ENCODE measurements around the gene AIF1.
A peak's percentile ranks its signal among the peaks of the same experiment; 100 is the strongest.

AIF1 gene

GRCh38 chr6:31575952-31576685 is 38.9 kb upstream of the AIF1 start:
- Histone ChIP-seq H3K9ac (ENCODE audit: low read depth, low read length) (no peak overlapping the region), H3K27ac (ENCODE audit: low read length) (no peak overlapping the region), H3K9me3 (ENCODE audit: insufficient read depth, low read depth, low read length) (no peaks in the 10 kb centered on the region), H3K27me3 (ENCODE audit: insufficient read depth, low read length) (peaks cover 20% of the 10 kb centered on the region), H3K4me3 (ENCODE audit: low read length) (no peak overlapping the region), H3K36me3 (ENCODE audit: insufficient read depth, low read depth, low read length) (no peaks in the 10 kb centered on the region), H3K4me1 (ENCODE audit: insufficient read depth, low read length) (no peaks in the 10 kb centered on the region; the same call in 1 of the 2 replicates)

- H3K27ac ChIP-seq (ENCODE audit: low read length) = no peak overlapping the region
- H3K9ac ChIP-seq (ENCODE audit: low read depth, low read length) = no peak overlapping the region
- peaks cover 29% of the 10 kb centered on the region for H3K27me3 ChIP-seq (ENCODE audit: insufficient read depth, low read length)
- no peaks in the 10 kb centered on the region for H3K36me3 ChIP-seq (ENCODE audit: insufficient read depth, low read depth, low read length)
- no peaks in the 10 kb centered on the region; the same call in 1 of the 2 replicates for H3K4me1 ChIP-seq (ENCODE audit: insufficient read depth, low read length)
- H3K9me3 ChIP-seq (ENCODE audit: insufficient read depth, low read depth, low read length) = no peaks in the 10 kb centered on the region
- no peak overlapping the region for H3K4me3 ChIP-seq (ENCODE audit: low read length)
These were observed 38.0 kb upstream of the AIF1 start for GRCh38 chr6:31576897-31577578.

- peaks cover 34% of the 10 kb centered on the region for H3K27me3 ChIP-seq (ENCODE audit: insufficient read depth, low read length)
- no peaks in the 10 kb centered on the region; the same call in 1 of the 2 replicates for H3K4me1 ChIP-seq (ENCODE audit: insufficient read depth, low read length)
- no peaks in the 10 kb centered on the region for H3K36me3 ChIP-seq (ENCODE audit: insufficient read depth, low read depth, low read length)
- no peaks in the 10 kb centered on the region for H3K9me3 ChIP-seq (ENCODE audit: insufficient read depth, low read depth, low read length)
- no peak overlapping the region for H3K9ac ChIP-seq (ENCODE audit: low read depth, low read length)
- H3K27ac ChIP-seq (ENCODE audit: low read length) = no peak overlapping the region
- no peak overlapping the region for H3K4me3 ChIP-seq (ENCODE audit: low read length)
These were observed 37.5 kb upstream of the AIF1 start for GRCh38 chr6:31577579-31577966.

DNA sequence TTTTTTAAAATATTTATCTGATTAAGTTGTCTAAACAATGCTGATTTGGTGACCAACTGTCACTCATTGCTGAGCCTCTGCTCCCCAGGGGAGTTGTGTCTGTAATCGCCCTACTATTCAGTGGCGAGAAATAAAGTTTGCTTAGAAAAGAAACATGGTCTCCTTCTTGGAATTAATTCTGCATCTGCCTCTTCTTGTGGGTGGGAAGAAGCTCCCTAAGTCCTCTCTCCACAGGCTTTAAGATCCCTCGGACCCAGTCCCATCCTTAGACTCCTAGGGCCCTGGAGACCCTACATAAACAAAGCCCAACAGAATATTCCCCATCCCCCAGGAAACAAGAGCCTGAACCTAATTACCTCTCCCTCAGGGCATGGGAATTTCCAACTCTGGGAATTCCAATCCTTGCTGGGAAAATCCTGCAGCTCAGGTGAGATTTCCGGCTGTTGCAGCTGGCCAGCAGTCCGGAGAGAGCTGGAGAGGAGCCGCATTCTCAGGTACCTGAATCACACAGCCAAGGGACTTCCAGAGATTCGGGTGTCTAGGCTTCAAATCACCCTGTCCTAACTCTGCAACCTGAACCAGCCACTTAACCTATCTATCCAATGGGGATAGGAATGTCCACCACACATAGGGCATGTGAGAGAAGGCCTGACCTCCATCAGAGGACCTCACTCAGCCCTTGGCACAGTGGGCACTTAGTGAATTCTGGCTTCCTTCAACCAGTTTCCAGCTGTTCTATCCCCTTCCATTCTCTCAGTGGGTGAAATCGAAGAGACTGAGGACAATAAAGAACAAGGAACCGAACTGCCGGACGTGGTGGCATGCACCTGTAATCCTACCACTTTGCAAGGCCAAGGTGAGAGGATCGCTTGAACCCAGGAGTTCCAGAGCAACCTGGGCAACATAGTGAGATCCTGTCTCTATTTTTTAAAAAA is 36.6 kb upstream of the AIF1 start:
- Histone ChIP-seq H3K27ac (ENCODE audit: low read length) (no peak overlapping the region), H3K4me3 (ENCODE audit: low read length) (no peak overlapping the region), H3K9ac (ENCODE audit: low read depth, low read length) (0 out of 2 replicates have a peak overlapping the region, but pooled peaks have one; percentile 13), H3K36me3 (ENCODE audit: insufficient read depth, low read depth, low read length) (no peaks in the 10 kb centered on the region), H3K9me3 (ENCODE audit: insufficient read depth, low read depth, low read length) (no peaks in the 10 kb centered on the region), H3K4me1 (ENCODE audit: insufficient read depth, low read length) (no peaks in the 10 kb centered on the region; the same call in 1 of the 2 replicates), H3K27me3 (ENCODE audit: insufficient read depth, low read length) (peaks cover 37% of the 10 kb centered on the region)

- H3K9me3 ChIP-seq (ENCODE audit: insufficient read depth, low read depth, low read length) = no peaks in the 10 kb centered on the region
- H3K27me3 ChIP-seq (ENCODE audit: insufficient read depth, low read length) = peaks cover 37% of the 10 kb centered on the region
- H3K9ac ChIP-seq (ENCODE audit: low read depth, low read length) = no peak overlapping the region
- H3K27ac ChIP-seq (ENCODE audit: low read length) = no peak overlapping the region
- H3K4me1 ChIP-seq (ENCODE audit: insufficient read depth, low read length) = no peaks in the 10 kb centered on the region; the same call in 1 of the 2 replicates
- no peaks in the 10 kb centered on the region for H3K36me3 ChIP-seq (ENCODE audit: insufficient read depth, low read depth, low read length)
- no peak overlapping the region for H3K4me3 ChIP-seq (ENCODE audit: low read length)
These were observed 35.9 kb upstream of the AIF1 start for GRCh38 chr6:31579119-31579505.

DNA sequence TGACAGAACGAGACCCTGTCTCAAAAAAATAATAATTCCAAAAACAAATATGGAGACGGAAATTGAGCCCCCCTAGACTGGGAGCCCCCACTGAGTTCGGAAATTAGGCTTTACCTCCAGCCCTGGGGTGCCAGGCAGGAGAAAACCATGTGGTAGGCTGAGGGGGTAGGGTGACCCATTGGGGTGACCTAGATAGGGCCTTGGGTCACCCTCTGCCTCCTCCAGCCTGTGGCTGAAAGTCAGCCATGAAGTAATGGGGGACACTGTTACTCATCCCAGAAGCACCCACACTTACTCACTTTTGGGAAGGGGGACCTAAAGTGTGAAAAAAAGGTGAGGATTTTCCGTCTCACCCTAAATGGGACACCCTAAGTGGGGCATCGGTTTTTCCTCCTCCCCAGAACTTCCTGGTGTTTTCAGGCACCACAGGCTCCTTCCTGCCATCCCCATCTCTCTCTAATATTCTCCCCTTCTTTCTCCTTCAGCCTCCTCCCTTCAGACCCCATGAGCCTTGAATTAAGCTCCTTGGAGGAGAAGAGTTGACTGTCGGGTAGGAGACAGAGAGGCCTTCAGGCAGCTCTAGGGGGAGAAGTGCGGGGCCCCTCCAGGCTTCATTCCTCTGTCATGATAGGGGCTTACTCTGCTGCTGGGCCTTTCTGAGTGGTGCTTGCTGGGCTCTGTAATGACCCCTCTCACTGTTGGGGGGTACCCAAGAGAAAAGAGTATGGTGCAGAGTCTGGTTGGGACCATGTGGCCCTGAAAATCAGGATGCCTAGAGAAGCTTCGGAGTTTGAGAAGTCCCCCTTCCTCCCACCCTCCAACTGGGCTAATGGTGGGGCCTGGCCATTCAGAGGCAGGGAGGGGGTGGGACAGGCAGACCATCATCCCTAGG is 35.2 kb upstream of the AIF1 start:
- Histone ChIP-seq H3K9me3 (ENCODE audit: insufficient read depth, low read depth, low read length) (no peaks in the 10 kb centered on the region), H3K9ac (ENCODE audit: low read depth, low read length) (0 out of 2 replicates have a peak overlapping the region, but pooled peaks have one; percentile 86), H3K36me3 (ENCODE audit: insufficient read depth, low read depth, low read length) (no peaks in the 10 kb centered on the region), H3K4me3 (ENCODE audit: low read length) (peak overlapping the region; percentile 94; the same call in 1 of the 2 replicates), H3K4me1 (ENCODE audit: insufficient read depth, low read length) (no peaks in the 10 kb centered on the region; the same call in 1 of the 2 replicates), H3K27ac (ENCODE audit: low read length) (no peak overlapping the region), H3K27me3 (ENCODE audit: insufficient read depth, low read length) (peaks cover 37% of the 10 kb centered on the region)

DNA sequence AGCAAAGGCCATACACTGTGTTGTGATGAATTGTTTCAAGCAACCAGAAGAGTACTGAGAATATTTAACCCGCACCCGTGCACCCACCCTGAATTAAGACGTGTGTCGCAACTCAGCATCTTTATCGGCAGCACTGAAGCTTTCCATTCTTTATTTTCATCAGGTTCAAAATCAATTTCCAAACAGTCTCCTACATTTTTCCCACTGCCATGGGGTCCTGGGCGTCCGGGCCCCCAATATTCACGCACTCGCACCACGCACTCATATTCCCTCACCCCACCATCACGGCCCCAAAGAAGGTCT is 34.6 kb upstream of the AIF1 start:
- H3K36me3 ChIP-seq (ENCODE audit: insufficient read depth, low read depth, low read length) = no peaks in the 10 kb centered on the region
- H3K9ac ChIP-seq (ENCODE audit: low read depth, low read length) = peak overlapping the region; percentile 86; the same call in 1 of the 2 replicates

GRCh38 chr6:31580807-31581433 is 34.1 kb upstream of the AIF1 start:
- Histone ChIP-seq H3K4me3 (ENCODE audit: low read length) (peak overlapping the region; percentile 94), H3K9ac (ENCODE audit: low read depth, low read length) (peak overlapping the region; percentile 86), H3K36me3 (ENCODE audit: insufficient read depth, low read depth, low read length) (no peaks in the 10 kb centered on the region), H3K27me3 (ENCODE audit: insufficient read depth, low read length) (peaks cover 32% of the 10 kb centered on the region), H3K9me3 (ENCODE audit: insufficient read depth, low read depth, low read length) (no peaks in the 10 kb centered on the region), H3K27ac (ENCODE audit: low read length) (no peak overlapping the region), H3K4me1 (ENCODE audit: insufficient read depth, low read length) (no peaks in the 10 kb centered on the region; the same call in 1 of the 2 replicates)

More for the DNA sequence above, 34.6 kb upstream of the AIF1 start:
- no peaks in the 10 kb centered on the region for H3K9me3 ChIP-seq (ENCODE audit: insufficient read depth, low read depth, low read length)
- no peaks in the 10 kb centered on the region; the same call in 1 of the 2 replicates for H3K4me1 ChIP-seq (ENCODE audit: insufficient read depth, low read length)
- H3K4me3 ChIP-seq (ENCODE audit: low read length) = peak overlapping the region; percentile 94
- no peak overlapping the region for H3K27ac ChIP-seq (ENCODE audit: low read length)
- H3K27me3 ChIP-seq (ENCODE audit: insufficient read depth, low read length) = peaks cover 37% of the 10 kb centered on the region

DNA sequence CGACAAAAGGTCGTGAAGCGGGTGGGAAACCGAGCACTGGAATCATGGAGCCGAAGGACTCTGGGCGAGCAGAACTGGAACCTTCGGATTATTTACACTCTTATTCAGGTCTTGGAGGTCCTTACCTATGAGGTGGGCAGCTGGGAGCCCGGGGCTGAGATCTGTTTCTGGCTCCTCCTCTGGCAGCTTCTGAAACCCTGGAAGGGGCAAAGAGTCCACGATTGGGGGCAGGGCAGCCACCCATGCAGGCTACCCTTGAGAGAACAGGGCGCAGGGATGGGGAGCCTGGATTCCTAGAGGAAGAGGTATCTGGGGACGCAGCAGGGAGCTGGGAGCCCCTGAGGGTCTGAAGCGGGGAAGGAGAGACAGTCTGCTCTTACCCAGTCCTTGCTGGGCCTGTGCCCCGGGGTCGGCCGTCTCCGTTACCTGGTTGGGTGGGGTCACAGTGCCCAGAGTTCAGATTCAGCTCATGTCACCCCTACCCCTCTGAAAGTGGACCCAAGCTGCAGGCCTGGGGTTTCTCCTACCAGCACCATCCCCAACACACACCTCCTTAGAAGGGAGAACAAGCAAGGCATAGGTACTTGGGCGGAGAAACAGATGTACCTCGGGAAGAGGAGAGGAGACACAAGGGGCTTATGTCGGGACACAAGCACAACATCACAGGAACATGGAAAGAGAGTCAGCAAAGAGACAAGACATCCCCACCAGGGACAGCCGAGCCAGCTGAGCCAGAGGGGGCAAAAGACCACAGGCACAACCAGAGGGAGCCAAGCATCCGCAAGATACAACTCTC is 33.4 kb upstream of the AIF1 start:
- H3K4me3 ChIP-seq (ENCODE audit: low read length) = peak overlapping the region; percentile 94
- H3K4me1 ChIP-seq (ENCODE audit: insufficient read depth, low read length) = no peaks in the 10 kb centered on the region; the same call in 1 of the 2 replicates
- no peak overlapping the region for H3K27ac ChIP-seq (ENCODE audit: low read length)
- no peaks in the 10 kb centered on the region for H3K9me3 ChIP-seq (ENCODE audit: insufficient read depth, low read depth, low read length)
- peaks cover 31% of the 10 kb centered on the region for H3K27me3 ChIP-seq (ENCODE audit: insufficient read depth, low read length)
- H3K36me3 ChIP-seq (ENCODE audit: insufficient read depth, low read depth, low read length) = no peaks in the 10 kb centered on the region
- H3K9ac ChIP-seq (ENCODE audit: low read depth, low read length) = peak overlapping the region; percentile 86

DNA sequence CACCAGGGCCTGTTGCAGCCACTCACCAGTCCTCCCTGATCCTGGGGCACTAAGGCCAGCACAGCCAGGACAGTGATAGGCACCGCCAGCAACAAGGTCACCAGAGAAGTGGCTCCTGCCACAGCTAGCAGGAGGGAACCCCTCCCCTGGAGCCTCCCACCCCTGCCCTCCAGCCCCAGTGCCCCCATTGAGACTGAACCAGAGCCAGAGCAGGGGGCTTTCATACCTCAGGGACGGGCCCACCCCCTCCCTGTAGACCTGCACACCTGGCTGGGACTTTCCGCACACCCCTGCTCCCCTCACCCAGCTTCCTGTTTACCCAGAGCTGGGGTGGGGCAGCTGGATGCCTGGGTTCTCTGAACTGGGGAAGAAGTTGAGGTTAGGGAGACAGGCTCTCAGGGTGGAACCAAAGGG is 32.8 kb upstream of the AIF1 start, which contains the start of gene LTB:
TSS of gene LTB (minus strand) at position 195 of the 414 bp plus-strand sequence. CDS start at position 188, 7 bp downstream.
- Histone ChIP-seq H3K36me3 (ENCODE audit: insufficient read depth, low read depth, low read length) (no peaks in the 10 kb centered on the region), H3K9me3 (ENCODE audit: insufficient read depth, low read depth, low read length) (no peaks in the 10 kb centered on the region), H3K4me3 (ENCODE audit: low read length) (peak within 1 kb of the TSS; percentile 94), H3K4me1 (ENCODE audit: insufficient read depth, low read length) (no peaks in the 10 kb centered on the region; the same call in 1 of the 2 replicates), H3K9ac (ENCODE audit: low read depth, low read length) (peak within 1 kb of the TSS; percentile 86), H3K27me3 (ENCODE audit: insufficient read depth, low read length) (peaks cover 31% of the 10 kb centered on the region), H3K27ac (ENCODE audit: low read length) (no peak within 1 kb of the TSS)

Data from iPS-20b (cell line).